CD4-positive, alpha-beta T cell treated with Interleukin-15 for 4 hours (primary cell): ENCODE results near the gene ELMO2.

Experiments used
- DNase-seq: peaks from one replicate; pipeline ENCODE4 v3.0.0-alpha.2; 2020; ENCODE audit warnings: low spot score

The ELMO2 gene

GRCh38 chr20:46351357-46352058 lies 54.9 kb downstream of the ELMO2 start:
- DNase-seq = no peak

- no peak for DNase-seq
These were observed 55.5 kb downstream of the ELMO2 start for GRCh38 chr20:46350986-46351267.

- DNase-seq = no peak
These were observed 56.0 kb downstream of the ELMO2 start for GRCh38 chr20:46350201-46350985.

GRCh38 chr20:46349742-46350056 lies 56.7 kb downstream of the ELMO2 start:
- no peak for DNase-seq

GRCh38 chr20:46349035-46349741 lies 57.2 kb downstream of the ELMO2 start:
- DNase-seq = peak; percentile 37

GRCh38 chr20:46347841-46348803 lies 58.3 kb downstream of the ELMO2 start:
- no peak for DNase-seq

- no peak for DNase-seq
These were observed 59.6 kb downstream of the ELMO2 start for GRCh38 chr20:46346770-46347169.

- DNase-seq = no peak
These were observed 61.8 kb downstream of the ELMO2 start for GRCh38 chr20:46344488-46345162.

- DNase-seq = no peak
These were observed 62.4 kb downstream of the ELMO2 start for GRCh38 chr20:46343975-46344357.

- DNase-seq = no peak
These were observed 63.0 kb downstream of the ELMO2 start for GRCh38 chr20:46343348-46343974.

GRCh38 chr20:46342451-46343347 lies 63.7 kb downstream of the ELMO2 start:
- no peak for DNase-seq

- DNase-seq = no peak
These were observed 64.4 kb downstream of the ELMO2 start for GRCh38 chr20:46342010-46342378.

GRCh38 chr20:46341074-46342009 lies 65.1 kb downstream of the ELMO2 start:
- no peak for DNase-seq

- DNase-seq = no peak
These were observed 67.4 kb downstream of the ELMO2 start for GRCh38 chr20:46339037-46339436.

GRCh38 chr20:46336735-46337134 lies 69.7 kb downstream of the ELMO2 start:
- DNase-seq = no peak

- no peak for DNase-seq
These were observed 72.0 kb downstream of the ELMO2 start for GRCh38 chr20:46334303-46334904.

- DNase-seq = no peak
These were observed 73.0 kb downstream of the ELMO2 start for GRCh38 chr20:46333161-46333991.
